Right lobe of liver (tissue), 4 donors: ENCODE results near the gene CTNNBIP1.

Experiments used
- CTCF ChIP-seq, 4 donors: fragments of 200-600 bp in 3 of 4; fragments of 450-650 bp in 1 of 4; IDR thresholded peaks; one replicate each; pipeline versions ENCODE4 v1.5.1 to v1.8.0; 2016 to 2022; ENCODE audit warnings: antibody characterized with exemption in 4 of 4, mild to moderate bottlenecking in 2 of 4
- POLR2A ChIP-seq: fragments of 450-650 bp; IDR thresholded peaks from one replicate; pipeline ENCODE4 v1.6.1; 2017; ENCODE audit warnings: antibody characterized with exemption, mild to moderate bottlenecking
- donor health status: DM: no; HTN: no; CAD: no.
- donor health status: DM: no; HTN: no; CAD: no.
- donor health status: DM: no; HTN: yes; CAD: no.

- TF ChIP-seq CTCF (IDR thresholded peaks at IDR 0.05) (no peak), POLR2A (no peak)
Observed at GRCh38 chr1:9863371-9863770, 46.7 kb downstream of the CTNNBIP1 start.
